Stimulated activated CD8-positive, alpha-beta memory T cell treated with anti-CD3 and anti-CD28 coated beads, Interleukin-4, amount 100 ng/mL, for 24 hours (primary cell): ENCODE data around the gene UBE3C.
"Not testable (repeated sequence)": the region's sequence is repeated elsewhere in the genome, so short reads cannot be mapped to it uniquely, and the experiment has no call there.

Experiments
- DNase-seq: peaks from one replicate; pipeline ENCODE4 v3.0.0-alpha.2; 2020; ENCODE audit warnings: low read depth

UBE3C gene

GRCh38 chr7:157138424-157139110, at the start of gene UBE3C:
TSS of gene UBE3C (plus strand) at chr7:157138926. CDS start at chr7:157139273, 347 bp downstream.
- DNase-seq: peak; percentile 88

- no peak for DNase-seq
These were observed 49.6 kb upstream of the UBE3C start for GRCh38 chr7:157089100-157089610.

DNA sequence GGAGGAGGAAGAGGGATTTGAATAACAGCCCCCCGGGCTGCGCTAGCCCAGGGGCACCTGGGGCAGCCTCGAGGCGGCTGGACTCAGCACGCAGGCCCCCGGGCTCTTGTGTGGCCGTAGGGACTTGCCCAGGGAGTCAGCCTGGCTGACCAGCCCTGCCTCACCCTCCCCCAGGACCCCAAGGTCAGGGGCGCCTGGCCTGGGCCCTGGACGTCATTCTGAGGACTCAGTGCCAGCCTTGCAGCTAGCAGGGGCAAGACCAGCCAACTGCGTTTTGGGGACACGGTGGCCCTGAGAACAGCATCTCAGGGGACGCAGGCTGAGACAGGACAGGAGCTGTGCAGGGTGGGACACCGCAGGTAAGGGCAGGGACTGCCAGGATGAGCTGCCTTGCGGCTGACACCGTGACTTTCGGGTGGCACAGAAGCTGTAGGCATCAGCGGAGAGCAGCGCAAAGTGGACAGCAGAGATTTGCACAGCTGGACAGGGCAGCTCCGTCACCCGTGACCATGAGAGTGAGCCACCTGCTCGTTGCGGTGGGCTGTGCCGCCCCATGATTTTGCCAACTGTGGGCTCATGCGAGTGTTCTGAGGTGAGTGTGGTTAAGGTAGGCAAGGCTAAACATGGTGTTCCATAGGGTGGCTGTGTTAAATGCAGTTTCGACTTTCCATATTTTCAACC, 48.1 kb upstream of the UBE3C start:
- DNase-seq: no peak

GRCh38 chr7:157096286-157097055, 42.3 kb upstream of the UBE3C start:
- no peak for DNase-seq

- DNase-seq: no peak
These were observed 41.7 kb upstream of the UBE3C start for GRCh38 chr7:157097056-157097329.

DNA sequence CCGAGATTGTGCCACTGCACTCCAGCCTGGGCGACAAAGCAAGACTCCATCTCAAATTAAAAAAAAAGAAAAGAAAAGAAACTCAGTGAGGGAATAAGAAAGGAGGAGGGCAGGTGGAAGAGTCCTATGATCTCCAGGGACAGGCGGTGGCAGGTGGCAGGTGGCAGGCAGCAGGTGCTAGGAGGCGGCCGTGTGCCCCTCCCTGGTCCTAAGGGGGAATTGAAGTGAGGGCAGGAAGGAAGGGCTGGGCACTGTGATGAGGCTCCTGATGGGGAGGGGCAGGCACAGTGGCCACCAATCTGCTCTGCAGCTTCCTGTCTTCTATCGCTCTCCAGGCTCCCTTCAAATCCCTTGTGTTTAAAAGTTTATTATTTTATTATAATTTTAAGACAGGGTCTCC, 41.2 kb upstream of the UBE3C start:
- DNase-seq: no peak

DNA sequence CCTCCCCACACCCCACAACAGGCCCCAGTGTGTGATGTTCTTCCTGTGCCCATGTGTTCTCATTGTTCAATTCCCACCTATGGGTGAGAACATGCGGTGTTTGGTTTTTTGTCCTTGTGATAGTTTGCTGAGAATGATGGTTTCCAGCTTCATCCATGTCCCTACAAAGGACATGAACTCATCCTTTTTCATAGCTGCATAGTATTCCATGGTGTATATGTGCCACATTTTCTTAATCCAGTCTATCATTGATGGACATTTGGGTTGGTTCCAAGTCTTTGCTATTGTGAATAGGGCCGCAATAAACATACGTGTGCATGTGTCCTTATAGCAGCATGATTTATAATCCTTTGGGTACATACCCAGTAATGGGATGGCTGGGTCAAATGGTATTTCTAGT, 38.7 kb upstream of the UBE3C start:
- DNase-seq: not testable (repeated sequence)

GRCh38 chr7:157103641-157104040, 35.1 kb upstream of the UBE3C start:
- not testable (repeated sequence) for DNase-seq

DNA sequence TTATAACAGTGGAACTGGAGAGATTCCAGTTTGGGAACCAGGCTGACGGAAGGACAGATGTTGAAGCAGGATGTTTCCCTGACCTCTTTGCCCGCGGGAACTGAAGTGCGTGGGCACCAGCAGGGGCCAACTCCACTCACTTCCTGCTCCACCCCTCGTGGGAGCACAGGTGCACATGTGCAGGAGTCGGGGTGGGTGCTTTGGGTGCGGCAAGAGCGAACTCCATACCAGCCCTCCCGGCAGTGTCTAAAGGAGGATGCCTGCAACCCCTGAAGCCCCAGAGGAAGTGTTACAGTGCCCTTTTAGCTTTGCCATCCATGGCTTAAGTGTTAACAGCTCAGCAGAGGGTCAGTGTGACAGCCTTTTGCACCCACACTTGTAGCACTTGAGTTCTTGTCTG, 27.4 kb upstream of the UBE3C start:
- no peak for DNase-seq

- no peak for DNase-seq
These were observed 26.0 kb upstream of the UBE3C start for GRCh38 chr7:157112706-157113105.

GRCh38 chr7:157113607-157114006, 25.1 kb upstream of the UBE3C start:
- DNase-seq: no peak

- DNase-seq: no peak
These were observed 22.0 kb upstream of the UBE3C start for GRCh38 chr7:157116762-157117161.

GRCh38 chr7:157117796-157118195, 20.9 kb upstream of the UBE3C start:
- no peak for DNase-seq

DNA sequence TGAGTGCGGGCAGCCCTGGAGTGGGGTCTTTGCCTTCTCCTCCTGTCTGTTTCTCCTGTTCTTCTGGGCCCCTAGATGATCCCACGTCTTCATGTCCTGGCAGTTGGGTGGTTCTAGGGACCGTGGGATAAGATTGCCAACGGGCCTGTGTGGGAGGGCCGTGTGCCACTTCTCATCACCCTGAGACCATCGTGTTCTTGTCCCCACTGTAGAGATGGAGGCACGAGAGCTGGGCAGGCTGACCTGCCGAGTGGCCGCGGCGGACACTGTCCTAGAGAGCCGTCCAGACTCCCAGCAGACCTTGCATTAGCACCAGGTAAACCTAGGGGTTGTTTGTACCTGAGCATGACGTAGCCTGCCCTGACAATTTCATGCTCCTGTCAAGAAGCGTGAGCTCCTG, 18.5 kb upstream of the UBE3C start:
- no peak for DNase-seq

GRCh38 chr7:157121184-157121715, 17.5 kb upstream of the UBE3C start:
- DNase-seq: no peak

DNA sequence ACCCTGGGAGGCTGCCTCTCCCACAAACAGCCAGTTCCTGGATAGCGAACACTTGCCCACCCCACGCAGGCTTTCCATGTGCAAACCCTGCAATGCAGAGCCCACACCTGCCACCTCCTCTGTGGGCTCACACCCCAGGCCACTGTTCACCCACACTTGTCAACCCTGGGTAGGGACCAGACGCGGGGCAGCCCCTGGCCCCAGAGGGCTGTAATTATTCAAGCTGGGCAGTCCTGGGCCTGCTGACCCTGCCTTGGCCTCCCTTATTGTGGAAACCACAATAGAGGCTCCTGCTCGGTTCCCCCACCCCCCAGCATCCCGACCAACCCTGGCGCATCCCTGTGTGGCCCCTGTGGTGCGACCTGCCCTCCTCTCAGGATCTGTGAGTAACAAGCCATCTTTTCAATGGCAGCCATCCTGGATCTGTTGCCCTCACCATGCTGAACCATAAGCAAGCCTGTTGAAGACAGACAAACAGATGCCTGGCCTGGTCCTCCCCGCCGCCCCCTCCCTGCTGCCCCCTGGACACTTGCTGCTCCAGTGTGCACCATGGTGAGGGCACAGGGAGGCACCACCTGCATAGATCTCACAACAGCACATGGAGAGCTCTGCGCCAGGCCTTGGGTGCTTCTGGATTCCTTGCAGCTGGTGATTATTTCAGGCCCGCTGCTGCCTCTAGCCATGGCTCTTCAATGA, 15.8 kb upstream of the UBE3C start:
- DNase-seq: no peak

DNA sequence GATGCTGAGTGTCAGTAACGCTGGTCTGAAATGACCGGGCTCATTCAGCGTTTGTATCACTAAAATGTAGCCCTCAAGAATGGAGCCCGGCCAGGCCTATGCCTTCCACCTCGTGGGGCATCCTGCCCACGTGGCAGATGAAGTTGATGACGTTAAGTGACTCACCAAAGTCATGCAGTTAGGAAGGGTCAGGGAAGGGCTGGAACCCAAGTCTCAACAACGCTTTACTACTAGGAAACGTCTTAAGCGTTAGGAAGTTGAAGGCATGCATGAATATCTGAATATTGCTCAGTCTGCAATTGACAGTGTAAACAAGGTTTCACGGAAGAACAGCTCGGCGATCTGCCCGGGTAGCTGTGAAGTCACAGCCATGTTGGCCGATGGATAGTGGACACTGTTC, 14.0 kb upstream of the UBE3C start:
- DNase-seq: no peak

DNA sequence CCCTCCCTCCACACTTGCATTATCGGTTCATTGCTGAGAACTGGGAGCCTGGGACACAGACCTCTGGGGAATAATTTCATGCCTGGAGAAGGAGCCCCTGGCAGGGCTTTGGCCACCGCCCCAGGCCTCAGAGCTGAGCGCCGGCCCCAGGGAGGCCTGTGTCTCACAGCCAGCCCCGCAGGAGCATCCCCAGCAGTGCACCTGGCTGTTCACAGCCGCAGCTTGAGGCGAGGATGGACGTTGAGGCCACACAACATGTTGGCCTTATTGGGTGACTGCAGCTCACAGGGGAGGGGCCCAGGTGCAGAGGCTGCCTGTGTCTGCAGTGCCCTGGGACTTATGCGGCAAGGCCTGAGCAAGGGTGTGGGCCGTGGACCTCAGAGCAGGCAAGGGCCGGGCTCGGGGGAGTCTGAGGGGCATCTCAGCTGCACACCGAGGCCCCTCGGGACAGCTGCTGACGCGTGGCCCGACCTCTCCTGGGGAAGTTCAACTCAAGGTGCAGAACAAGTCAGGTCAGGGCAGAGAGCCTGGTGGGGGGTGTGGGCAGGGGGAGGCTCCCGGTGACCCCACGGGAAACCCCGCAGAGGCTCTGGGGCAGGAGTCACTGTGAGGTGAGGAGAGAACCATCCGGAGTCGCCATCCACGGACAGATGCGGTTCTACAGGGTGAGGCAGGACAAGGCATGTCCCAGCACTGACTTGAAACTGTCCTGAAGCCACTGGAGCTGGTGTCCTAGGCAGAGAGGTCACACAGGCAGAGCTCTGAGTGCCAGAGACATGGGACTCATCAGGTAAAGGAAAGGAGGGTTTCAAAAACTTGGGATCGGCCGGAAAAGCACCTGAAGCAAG, 13.1 kb upstream of the UBE3C start:
- DNase-seq: no peak

DNA sequence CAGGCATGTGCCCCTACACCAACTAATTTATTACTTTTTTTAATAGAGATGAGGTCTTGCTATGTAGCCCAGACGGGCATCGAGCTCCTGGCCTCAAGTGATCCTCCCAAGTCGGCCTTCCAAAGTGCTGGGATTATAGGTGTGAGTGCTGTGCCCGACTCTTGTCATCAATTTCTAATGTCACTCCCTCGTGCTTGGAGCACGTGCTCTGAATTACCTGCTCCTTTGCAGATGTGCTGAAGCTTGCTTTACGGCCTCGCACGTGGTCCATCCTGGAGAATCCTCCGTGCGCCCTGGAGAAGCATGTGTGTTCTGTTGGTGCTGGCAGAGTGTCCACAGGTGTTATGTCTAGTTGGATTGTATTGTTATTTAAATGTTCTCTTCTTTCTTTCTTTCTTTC, 11.8 kb upstream of the UBE3C start:
- DNase-seq: no peak

GRCh38 chr7:157129200-157129599, 9.5 kb upstream of the UBE3C start:
- DNase-seq: no peak

GRCh38 chr7:157129907-157130460, 8.7 kb upstream of the UBE3C start:
- DNase-seq: no peak
